Measurements from ENCODE around the gene CELF4. TPM values are rescaled to one million over a fixed set of nuclear protein-coding genes. Genes with fewer than 3 reads are reported as not detected.

The CELF4 gene
- polyA plus RNA-seq, 1 experiment, result not detected

DNA sequence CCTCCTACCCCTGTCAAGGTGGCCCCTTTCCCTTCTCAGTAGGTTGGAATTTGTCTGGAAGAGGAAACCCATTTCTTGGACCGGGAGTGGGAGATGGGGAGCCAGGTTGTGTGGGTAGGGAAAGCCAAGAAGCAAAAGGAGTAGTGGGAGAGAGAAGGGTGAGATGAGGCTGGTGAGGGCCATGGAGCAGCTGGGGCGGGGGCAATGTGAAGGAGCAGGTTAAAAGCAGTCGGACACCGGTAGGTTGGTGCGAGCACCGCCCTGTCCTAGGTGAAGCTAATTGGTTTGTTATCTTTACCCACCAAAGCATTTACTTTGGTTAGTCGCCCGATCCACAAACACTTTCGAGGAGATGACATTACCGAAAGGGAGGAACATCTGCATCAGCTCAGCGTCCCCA is 306.8 kb downstream of the CELF4 start:
- ChIA-PET CTCF (interaction anchor here (2.5 kb wide), 1 partner anchor 14 kb away, joined by 7 read pairs; no protein-coding TSS in a partner anchor), POLR2A (no interaction called here)
- no peak overlapping the region for H3K4me3 ChIP-seq (ENCODE audit: low read depth, low read length)
- H3K27me3 ChIP-seq (ENCODE audit: control insufficient read depth, insufficient read depth, low read length), result peaks cover 25% of the 10 kb centered on the region
- TF ChIP-seq, protein P1, sequence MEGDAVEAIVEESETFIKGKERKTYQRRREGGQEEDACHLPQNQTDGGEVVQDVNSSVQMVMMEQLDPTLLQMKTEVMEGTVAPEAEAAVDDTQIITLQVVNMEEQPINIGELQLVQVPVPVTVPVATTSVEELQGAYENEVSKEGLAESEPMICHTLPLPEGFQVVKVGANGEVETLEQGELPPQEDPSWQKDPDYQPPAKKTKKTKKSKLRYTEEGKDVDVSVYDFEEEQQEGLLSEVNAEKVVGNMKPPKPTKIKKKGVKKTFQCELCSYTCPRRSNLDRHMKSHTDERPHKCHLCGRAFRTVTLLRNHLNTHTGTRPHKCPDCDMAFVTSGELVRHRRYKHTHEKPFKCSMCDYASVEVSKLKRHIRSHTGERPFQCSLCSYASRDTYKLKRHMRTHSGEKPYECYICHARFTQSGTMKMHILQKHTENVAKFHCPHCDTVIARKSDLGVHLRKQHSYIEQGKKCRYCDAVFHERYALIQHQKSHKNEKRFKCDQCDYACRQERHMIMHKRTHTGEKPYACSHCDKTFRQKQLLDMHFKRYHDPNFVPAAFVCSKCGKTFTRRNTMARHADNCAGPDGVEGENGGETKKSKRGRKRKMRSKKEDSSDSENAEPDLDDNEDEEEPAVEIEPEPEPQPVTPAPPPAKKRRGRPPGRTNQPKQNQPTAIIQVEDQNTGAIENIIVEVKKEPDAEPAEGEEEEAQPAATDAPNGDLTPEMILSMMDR (IDR thresholded peaks at IDR 0.05; ENCODE audit: insufficient read depth, low read depth, low read length), result no peak
- no peaks in the 10 kb centered on the region for H3K36me3 ChIP-seq (ENCODE audit: control insufficient read depth, insufficient read depth, low read length)
- DNase-seq (ENCODE audit: low read depth), result no peak

DNA sequence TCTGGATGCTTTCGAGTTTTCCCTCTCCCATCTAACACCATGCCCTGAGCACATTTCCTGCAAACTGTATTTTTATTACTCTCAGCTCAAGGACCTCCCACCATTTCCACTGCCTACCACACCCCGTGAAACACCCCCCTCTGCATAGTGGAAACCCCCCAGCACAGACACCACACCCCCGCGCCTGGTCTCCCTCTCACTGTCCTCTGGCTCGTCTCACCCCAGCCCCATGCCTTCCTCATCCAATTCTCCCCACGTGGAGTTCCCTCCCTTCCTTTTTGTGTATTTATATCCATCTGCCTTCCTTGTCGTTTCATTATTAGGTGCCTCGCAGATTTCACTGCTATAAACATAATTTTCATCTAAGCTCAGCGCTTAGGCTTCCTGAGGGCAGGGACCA is 307.5 kb downstream of the CELF4 start:
- ChIA-PET CTCF (interaction anchor here (2.5 kb wide), 1 partner anchor 13 kb away, joined by 7 read pairs; no protein-coding TSS in a partner anchor), POLR2A (no interaction called here)
- Histone ChIP-seq H3K4me3 (ENCODE audit: low read depth, low read length) (no peak overlapping the region), H3K27me3 (ENCODE audit: control insufficient read depth, insufficient read depth, low read length) (peaks cover 27% of the 10 kb centered on the region), H3K36me3 (ENCODE audit: control insufficient read depth, insufficient read depth, low read length) (no peaks in the 10 kb centered on the region)
- TF ChIP-seq, protein P1 (IDR thresholded peaks at IDR 0.05; ENCODE audit: insufficient read depth, low read depth, low read length), result no peak
- DNase-seq (ENCODE audit: low read depth), result no peak

DNA sequence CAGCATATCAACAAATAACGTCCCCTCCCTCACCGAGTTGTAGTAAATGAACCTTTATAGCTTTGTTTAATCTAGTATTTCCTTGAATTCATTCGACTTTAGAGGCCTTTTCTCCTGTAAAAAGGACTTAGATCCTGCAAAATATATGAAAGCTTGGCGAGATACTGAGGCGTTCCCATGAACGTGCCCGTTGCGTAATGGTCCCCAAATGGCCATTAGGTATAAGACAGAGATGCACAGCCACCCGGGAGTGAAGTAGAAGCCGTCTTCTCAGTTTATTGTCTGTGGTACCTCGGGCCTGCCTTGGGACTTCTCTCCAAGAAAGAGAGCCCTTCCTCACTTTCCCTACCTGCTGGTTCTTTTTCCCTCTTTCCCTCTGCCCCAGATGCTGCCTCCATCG is 310.6 kb downstream of the CELF4 start:
- CTCF ChIA-PET, result no interaction called here
- H3K36me3 ChIP-seq (ENCODE audit: control insufficient read depth, insufficient read depth, low read length), result no peaks in the 10 kb centered on the region

DNA sequence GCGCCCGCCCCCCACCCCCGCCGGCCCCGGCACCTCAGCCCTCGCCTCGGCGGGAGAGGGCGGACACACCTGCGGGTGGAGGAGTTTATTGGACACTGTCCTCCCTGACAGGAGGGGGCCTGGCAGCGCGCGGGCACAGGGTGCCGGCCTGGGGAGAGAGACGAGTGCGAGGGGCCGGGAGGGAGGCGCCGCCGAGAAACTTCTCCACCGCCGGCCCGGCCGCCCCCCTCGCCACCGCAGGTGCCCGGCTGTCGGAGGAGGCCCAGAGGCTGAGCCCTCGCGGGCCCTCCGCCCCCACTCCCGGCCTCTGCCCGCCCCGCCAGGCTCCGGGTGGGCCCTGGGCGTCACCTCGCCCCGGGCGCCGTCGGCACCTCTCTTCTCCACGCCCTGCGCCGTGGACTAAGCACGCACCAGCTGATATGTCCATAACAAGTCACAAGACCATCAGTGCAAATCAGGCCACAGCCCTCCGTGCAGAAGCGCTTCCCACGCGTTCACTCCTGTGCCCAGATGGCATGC is 311.3 kb downstream of the CELF4 start:
- peaks cover 31% of the 10 kb centered on the region for H3K27me3 ChIP-seq (ENCODE audit: control insufficient read depth, insufficient read depth, low read length)
- CTCF ChIA-PET, result no interaction called here

More for the DNA sequence above, 310.6 kb downstream of the CELF4 start:
- TF ChIP-seq, protein P1 (IDR thresholded peaks at IDR 0.05; ENCODE audit: insufficient read depth, low read depth, low read length), result no peak
- Histone ChIP-seq H3K27me3 (ENCODE audit: control insufficient read depth, insufficient read depth, low read length) (peaks cover 33% of the 10 kb centered on the region), H3K4me3 (ENCODE audit: low read depth, low read length) (no peak overlapping the region)
- POLR2A ChIA-PET, result no interaction called here
- no peak for DNase-seq (ENCODE audit: low read depth)

DNA sequence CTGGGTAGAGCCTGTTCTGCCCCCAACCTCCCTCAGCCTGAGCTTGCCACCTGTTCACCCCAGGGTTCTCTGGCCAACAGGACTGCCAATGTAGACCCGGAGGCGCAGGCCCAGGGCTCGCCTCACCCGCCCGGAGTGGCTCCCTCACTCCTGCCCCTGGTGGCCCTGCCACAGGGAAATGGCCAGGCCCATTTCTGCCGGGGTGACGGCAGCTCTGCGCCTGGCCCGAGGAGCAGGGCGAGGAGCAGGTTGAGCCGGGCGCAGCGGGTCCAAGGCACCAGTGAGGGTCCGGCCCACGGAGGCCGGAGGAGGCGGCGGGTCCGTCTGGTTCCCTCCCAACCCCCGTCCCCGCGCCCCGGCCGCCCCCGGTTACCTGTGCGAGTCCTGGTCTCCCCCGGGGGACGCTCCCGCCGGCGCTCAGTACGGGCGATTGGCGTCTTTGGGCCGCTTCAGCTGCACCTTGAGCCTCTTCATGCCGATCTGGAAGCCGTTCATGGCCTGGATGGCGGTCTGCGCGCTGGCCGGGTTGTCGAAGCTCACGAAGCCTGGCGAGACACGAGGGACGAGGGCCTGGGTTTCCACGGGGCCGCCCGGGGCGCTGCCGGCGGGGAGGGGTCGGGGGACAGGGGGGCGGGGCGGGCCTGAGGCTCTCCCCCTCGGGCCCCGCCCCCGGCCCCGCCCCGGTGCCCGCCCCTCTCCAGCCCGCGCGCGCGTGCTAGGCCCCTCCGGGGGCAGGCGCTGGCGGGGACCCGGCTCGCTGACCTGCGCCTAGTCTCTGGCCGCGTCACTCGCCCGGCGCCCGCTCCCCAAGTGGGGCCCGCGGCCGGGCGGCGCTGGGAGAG is 312.0 kb downstream of the CELF4 start:
- Histone ChIP-seq H3K36me3 (ENCODE audit: control insufficient read depth, insufficient read depth, low read length) (no peaks in the 10 kb centered on the region), H3K4me3 (ENCODE audit: low read depth, low read length) (peak overlapping the region; percentile 16), H3K27me3 (ENCODE audit: control insufficient read depth, insufficient read depth, low read length) (peaks cover 31% of the 10 kb centered on the region)
- ChIA-PET CTCF (interaction anchor here (1.1 kb wide), 1 partner anchor 425 kb away, joined by 4 read pairs; the partner anchor contains the start of genes KIAA1328 and TPGS2), POLR2A (no interaction called here)
- TF ChIP-seq, protein P1 (IDR thresholded peaks at IDR 0.05; ENCODE audit: insufficient read depth, low read depth, low read length), result no peak
- no peak for DNase-seq (ENCODE audit: low read depth)

More for the DNA sequence above, 311.3 kb downstream of the CELF4 start:
- POLR2A ChIA-PET, result no interaction called here
- TF ChIP-seq, protein P1 (IDR thresholded peaks at IDR 0.05; ENCODE audit: insufficient read depth, low read depth, low read length), result no peak
- no peak for DNase-seq (ENCODE audit: low read depth)
- Histone ChIP-seq H3K4me3 (ENCODE audit: low read depth, low read length) (peak overlapping the region; percentile 11; the same call in 1 of the 2 replicates), H3K36me3 (ENCODE audit: control insufficient read depth, insufficient read depth, low read length) (no peaks in the 10 kb centered on the region)
